Measurements from ENCODE around the gene TM4SF1. TPM values are rescaled to one million over a fixed set of nuclear protein-coding genes. Genes with fewer than 3 reads are reported as not detected.

The TM4SF1 gene
- total RNA-seq, 4 donors from 2014 or later: 50.6 to 142 (median 73.8) TPM

GRCh38 chr3:149374391-149374790 is 3.1 kb downstream of the TM4SF1 start:
- no peak for TF ChIP-seq CTCF (IDR thresholded peaks at IDR 0.05; ENCODE audit: low read depth)

- TF ChIP-seq CTCF (IDR thresholded peaks at IDR 0.05; ENCODE audit: low read depth): no peak
Observed at GRCh38 chr3:149373235-149374125, 4.0 kb downstream of the TM4SF1 start.

- no peak for TF ChIP-seq CTCF (IDR thresholded peaks at IDR 0.05; ENCODE audit: low read depth)
Observed at GRCh38 chr3:149371723-149372114, 5.7 kb downstream of the TM4SF1 start.

- no peak for TF ChIP-seq CTCF (IDR thresholded peaks at IDR 0.05; ENCODE audit: low read depth)
Observed at GRCh38 chr3:149371001-149371722, 6.3 kb downstream of the TM4SF1 start.

GRCh38 chr3:149369991-149370866 is 7.2 kb downstream of the TM4SF1 start:
- no peak for TF ChIP-seq CTCF (IDR thresholded peaks at IDR 0.05; ENCODE audit: low read depth)

GRCh38 chr3:149368674-149369497 is 8.6 kb downstream of the TM4SF1 start:
- no peak for TF ChIP-seq CTCF (IDR thresholded peaks at IDR 0.05; ENCODE audit: low read depth)
